ENCODE results near the gene IVL.

Gene IVL

GRCh38 chr1:152888126-152888525, 20.2 kb upstream of the IVL start:
- DNase-seq: no peak

- DNase-seq: no peak
These were observed 9.3 kb upstream of the IVL start for GRCh38 chr1:152899027-152899426.

- DNase-seq: no peak
These were observed 8.5 kb upstream of the IVL start for GRCh38 chr1:152899883-152900282.

GRCh38 chr1:152901631-152902030, 6.7 kb upstream of the IVL start:
- DNase-seq: no peak

GRCh38 chr1:152902636-152903035, 5.7 kb upstream of the IVL start:
- no peak for DNase-seq

GRCh38 chr1:152904688-152905440, 3.5 kb upstream of the IVL start:
- no peak for DNase-seq

GRCh38 chr1:152906023-152906565, 2.3 kb upstream of the IVL start:
- no peak for DNase-seq

- DNase-seq: no peak
These were observed 860 bp downstream of the IVL start for GRCh38 chr1:152909206-152909605.

GRCh38 chr1:152912471-152912870, 4.1 kb downstream of the IVL start:
- DNase-seq: no peak

GRCh38 chr1:152912900-152913299, 4.6 kb downstream of the IVL start:
- no peak for DNase-seq

- no peak for DNase-seq
These were observed 9.4 kb downstream of the IVL start for GRCh38 chr1:152917794-152918193.

- no peak for DNase-seq
These were observed 10.7 kb downstream of the IVL start for GRCh38 chr1:152919071-152919470.

GRCh38 chr1:152924191-152924590, 15.8 kb downstream of the IVL start:
- DNase-seq: no peak

GRCh38 chr1:152926091-152926490, 17.7 kb downstream of the IVL start:
- DNase-seq: no peak

- DNase-seq: no peak
These were observed 20.3 kb downstream of the IVL start for GRCh38 chr1:152928671-152929070.

- no peak for DNase-seq
These were observed 23.9 kb downstream of the IVL start for GRCh38 chr1:152932170-152932811.

- DNase-seq: no peak
These were observed 24.9 kb downstream of the IVL start for GRCh38 chr1:152933196-152933595.

GRCh38 chr1:152940614-152941013, 32.3 kb downstream of the IVL start:
- DNase-seq: no peak

- DNase-seq: no peak
These were observed 32.8 kb downstream of the IVL start for GRCh38 chr1:152941037-152941711.

GRCh38 chr1:152942161-152942560, 33.8 kb downstream of the IVL start:
- no peak for DNase-seq

GRCh38 chr1:152946248-152946647, 37.9 kb downstream of the IVL start:
- no peak for DNase-seq

GRCh38 chr1:152946651-152947256, 38.4 kb downstream of the IVL start, which contains the start of gene SPRR5:
Gene SPRR5, plus strand, starts transcription at chr1:152947206. Its CDS starts 1,349 bp downstream, at chr1:152948555.
- no peak for DNase-seq

- no peak for DNase-seq
These were observed 43.4 kb downstream of the IVL start for GRCh38 chr1:152951711-152952110.
